ENCODE measurements around the gene DOLPP1.

DNA sequence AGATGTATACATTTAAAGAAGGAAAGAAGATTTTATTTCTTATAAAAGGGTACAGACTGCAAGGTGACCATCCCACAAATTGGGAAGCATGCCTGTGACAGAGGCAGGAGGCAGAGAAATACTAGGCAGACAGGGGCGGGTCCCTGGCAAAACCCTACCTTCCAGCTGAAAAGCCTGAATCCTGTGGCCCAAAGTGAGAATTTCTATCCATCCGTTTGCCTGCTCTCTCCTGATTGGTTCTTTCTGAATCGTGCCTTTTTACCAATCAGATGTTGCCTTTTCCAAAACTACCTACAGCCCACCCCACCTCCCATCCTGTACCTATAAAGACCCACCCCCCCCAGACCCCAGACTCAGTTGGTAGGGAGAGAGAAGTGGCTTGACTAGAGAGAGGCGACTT, 49.4 kb upstream of the DOLPP1 start:
- TF ChIP-seq, protein P1, sequence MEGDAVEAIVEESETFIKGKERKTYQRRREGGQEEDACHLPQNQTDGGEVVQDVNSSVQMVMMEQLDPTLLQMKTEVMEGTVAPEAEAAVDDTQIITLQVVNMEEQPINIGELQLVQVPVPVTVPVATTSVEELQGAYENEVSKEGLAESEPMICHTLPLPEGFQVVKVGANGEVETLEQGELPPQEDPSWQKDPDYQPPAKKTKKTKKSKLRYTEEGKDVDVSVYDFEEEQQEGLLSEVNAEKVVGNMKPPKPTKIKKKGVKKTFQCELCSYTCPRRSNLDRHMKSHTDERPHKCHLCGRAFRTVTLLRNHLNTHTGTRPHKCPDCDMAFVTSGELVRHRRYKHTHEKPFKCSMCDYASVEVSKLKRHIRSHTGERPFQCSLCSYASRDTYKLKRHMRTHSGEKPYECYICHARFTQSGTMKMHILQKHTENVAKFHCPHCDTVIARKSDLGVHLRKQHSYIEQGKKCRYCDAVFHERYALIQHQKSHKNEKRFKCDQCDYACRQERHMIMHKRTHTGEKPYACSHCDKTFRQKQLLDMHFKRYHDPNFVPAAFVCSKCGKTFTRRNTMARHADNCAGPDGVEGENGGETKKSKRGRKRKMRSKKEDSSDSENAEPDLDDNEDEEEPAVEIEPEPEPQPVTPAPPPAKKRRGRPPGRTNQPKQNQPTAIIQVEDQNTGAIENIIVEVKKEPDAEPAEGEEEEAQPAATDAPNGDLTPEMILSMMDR (IDR thresholded peaks at IDR 0.05) = no peak
- TF ChIP-seq POLR2AphosphoS5 (IDR thresholded peaks at IDR 0.05) = no peak
